ENCODE data around the gene PARD6G. TPM values are rescaled to one million over a fixed set of nuclear protein-coding genes. Genes with fewer than 3 reads are reported as not detected.

Gene PARD6G
- total RNA-seq, 1 donor from 2014 or later = 21.8 TPM

- Histone ChIP-seq H3K36me3 (no peaks in the 10 kb centered on the region), H3K4me2 (no peak overlapping the region), H3F3A (ENCODE audit: low read depth) (no peaks in the 10 kb centered on the region), H3K27ac (no peak overlapping the region), H3K79me2 (ENCODE audit: low read depth) (peaks cover 22% of the 10 kb centered on the region), H3K4me1 (no peaks in the 10 kb centered on the region), H3K9me3 (ENCODE audit: low read depth) (no peaks in the 10 kb centered on the region), H2AFZ (replicated peaks) (no peak overlapping the region), H3K4me3 (no peak overlapping the region), H3K27me3 (no peaks in the 10 kb centered on the region), H4K20me1 (ENCODE audit: low read depth) (peaks cover 43% of the 10 kb centered on the region), H3K9ac (peak overlapping the region; percentile 32)
- H3K27ac Mint-ChIP-seq = no peak overlapping the region
- H3K36me3 Mint-ChIP-seq = peaks cover 12% of the 10 kb centered on the region
- DNase-seq (ENCODE audit: low spot score) = no peak
- H3K9me3 Mint-ChIP-seq = peaks cover 21% of the 10 kb centered on the region
- TF ChIP-seq CTCF (IDR thresholded peaks at IDR 0.05) (no peak), EZH2phosphoT487 (IDR thresholded peaks at IDR 0.05) (no peak), EZH2 (IDR thresholded peaks at IDR 0.05) (no peak)
- H3K4me3 Mint-ChIP-seq = no peak overlapping the region
- peaks cover 2% of the 10 kb centered on the region for H3K27me3 Mint-ChIP-seq (ENCODE audit: insufficient read depth, low read depth)
- peaks cover 9% of the 10 kb centered on the region for H3K4me1 Mint-ChIP-seq
These were observed 13.4 kb downstream of the PARD6G start for GRCh38 chr18:80233899-80234298.

- TF ChIP-seq EZH2phosphoT487 (IDR thresholded peaks at IDR 0.05) (no peak), CTCF (IDR thresholded peaks at IDR 0.05) (no peak), EZH2 (IDR thresholded peaks at IDR 0.05) (no peak)
- Mint-ChIP-seq H3K4me1 (peaks cover 9% of the 10 kb centered on the region), H3K4me3 (no peak overlapping the region), H3K9me3 (peaks cover 18% of the 10 kb centered on the region), H3K27me3 (ENCODE audit: insufficient read depth, low read depth) (no peaks in the 10 kb centered on the region), H3K36me3 (peaks cover 8% of the 10 kb centered on the region), H3K27ac (no peak overlapping the region)
- Histone ChIP-seq H3K4me2 (no peak overlapping the region), H3K4me1 (no peaks in the 10 kb centered on the region), H3K27me3 (no peaks in the 10 kb centered on the region), H2AFZ (replicated peaks) (no peak overlapping the region), H3K9me3 (ENCODE audit: low read depth) (no peaks in the 10 kb centered on the region), H3K27ac (no peak overlapping the region), H4K20me1 (ENCODE audit: low read depth) (peaks cover 46% of the 10 kb centered on the region), H3F3A (ENCODE audit: low read depth) (no peaks in the 10 kb centered on the region), H3K36me3 (no peaks in the 10 kb centered on the region), H3K4me3 (no peak overlapping the region), H3K79me2 (ENCODE audit: low read depth) (peaks cover 17% of the 10 kb centered on the region), H3K9ac (peak overlapping the region; percentile 32)
- DNase-seq (ENCODE audit: low spot score) = no peak
These were observed 14.0 kb downstream of the PARD6G start for GRCh38 chr18:80233201-80233835.

GRCh38 chr18:80232710-80233109, 14.6 kb downstream of the PARD6G start:
- no peak for DNase-seq (ENCODE audit: low spot score)
- Histone ChIP-seq H3K27ac (no peak overlapping the region), H3K27me3 (no peaks in the 10 kb centered on the region), H3K9me3 (ENCODE audit: low read depth) (no peaks in the 10 kb centered on the region), H2AFZ (replicated peaks) (no peak overlapping the region), H3K4me1 (no peaks in the 10 kb centered on the region), H3K79me2 (ENCODE audit: low read depth) (peaks cover 13% of the 10 kb centered on the region), H3F3A (ENCODE audit: low read depth) (no peaks in the 10 kb centered on the region), H4K20me1 (ENCODE audit: low read depth) (peaks cover 46% of the 10 kb centered on the region), H3K4me3 (no peak overlapping the region), H3K36me3 (no peaks in the 10 kb centered on the region), H3K4me2 (no peak overlapping the region), H3K9ac (no peak overlapping the region)
- no peak overlapping the region for H3K27ac Mint-ChIP-seq
- peaks cover 12% of the 10 kb centered on the region for H3K4me1 Mint-ChIP-seq
- H3K9me3 Mint-ChIP-seq = peaks cover 15% of the 10 kb centered on the region
- H3K4me3 Mint-ChIP-seq = no peak overlapping the region
- H3K27me3 Mint-ChIP-seq (ENCODE audit: insufficient read depth, low read depth) = peaks cover under 1% of the 10 kb centered on the region
- no peak for TF ChIP-seq CTCF (IDR thresholded peaks at IDR 0.05)
- no peak for TF ChIP-seq EZH2phosphoT487 (IDR thresholded peaks at IDR 0.05)
- peaks cover 8% of the 10 kb centered on the region for H3K36me3 Mint-ChIP-seq

Data from neural progenitor cell (in vitro differentiated cells).